Left ventricle myocardium inferior (tissue), 1 donor: ENCODE results near the gene INCA1. TPM values are rescaled to one million over a fixed set of nuclear protein-coding genes. Genes with fewer than 3 reads are reported as not detected.

Experiments
- DNase-seq: peaks from one replicate; pipeline ENCODE4 v3.0.0-alpha.2; 2020
- H3K27ac ChIP-seq: fragments of 200-600 bp; replicated peaks from 2 replicates; pipeline ENCODE4 v1.8.0; 2021
- H3K27me3 ChIP-seq: fragments of 200-600 bp; 2 replicates; pipeline ENCODE4 v1.8.0; 2021; ENCODE audit warnings: low read depth
- H3K36me3 ChIP-seq: fragments of 200-600 bp; 2 replicates; pipeline ENCODE4 v1.8.0; 2021
- H3K4me1 ChIP-seq: fragments of 200-600 bp; 2 replicates; pipeline ENCODE4 v1.8.0; 2021
- H3K4me3 ChIP-seq: fragments of 200-600 bp; 2 replicates; pipeline ENCODE4 v1.8.0; 2021; ENCODE audit warnings: mild to moderate bottlenecking, moderate library complexity
- H3K9me3 ChIP-seq: fragments of 200-600 bp; replicated peaks from 2 replicates; pipeline ENCODE4 v1.8.0; 2021
- intact Hi-C: fragments of 100-400 bp; cut with micrococcal nuclease; formaldehyde crosslinking; loops from one replicate; pipeline ENCODE4 v1.11.0; 2022
- total RNA-seq: library from RNA; stranded (reverse); fragmentation: NEBNext Ultra II Directional; extraction: Animal tissue kit (Norgen Biotek cat#: 25700); gene quantifications from one replicate; pipeline ENCODE4 v1.2.1, GENCODE V29; 2021
- TF ChIP-seq, protein P1 (sequence below): fragments of 200-600 bp; IDR thresholded peaks from 2 replicates; pipeline ENCODE4 v1.8.0; 2021; ENCODE audit warnings: antibody characterized with exemption, mild to moderate bottlenecking, borderline replicate concordance
- donor health status: DM: no; HTN: yes; CAD: no; lungs with severe emphysema.

INCA1 gene
- total RNA-seq, 1 donor from 2014 or later: 3.1 TPM

DNA sequence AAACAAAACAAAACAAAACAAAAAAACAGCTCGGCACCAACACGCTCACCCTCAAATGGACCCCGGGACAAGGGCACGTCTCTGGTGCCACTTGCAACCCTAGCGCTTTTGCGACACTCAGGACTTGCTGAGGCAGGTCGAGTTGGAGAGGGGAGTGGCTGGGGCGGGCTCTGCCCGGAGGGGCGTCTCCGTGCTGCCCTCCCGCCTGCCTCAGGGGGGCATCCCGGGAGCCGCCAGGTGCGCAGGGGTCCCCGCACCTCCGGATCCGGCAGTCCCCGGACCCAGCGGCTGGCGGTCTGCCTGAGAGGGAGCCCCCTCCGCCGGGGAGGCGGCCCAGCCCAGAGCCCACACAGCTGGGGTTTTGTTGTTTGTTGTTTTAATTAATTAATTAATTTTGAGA lies 38.0 kb upstream of the INCA1 start, which contains the start of gene SLC52A1:
Gene SLC52A1 (minus strand): TSS at position 112 of the 400 bp plus-strand sequence. CDS start 820 bp downstream, outside the sequence.
- Histone ChIP-seq H3K4me3 (peak within 1 kb of the TSS; percentile 48), H3K9me3 (no peaks in the 10 kb centered on the region), H3K27me3 (peaks cover 27% of the 10 kb centered on the region), H3K4me1 (peaks cover 10% of the 10 kb centered on the region), H3K27ac (no peak within 1 kb of the TSS), H3K36me3 (no peaks in the 10 kb centered on the region)
- TF ChIP-seq, protein P1, sequence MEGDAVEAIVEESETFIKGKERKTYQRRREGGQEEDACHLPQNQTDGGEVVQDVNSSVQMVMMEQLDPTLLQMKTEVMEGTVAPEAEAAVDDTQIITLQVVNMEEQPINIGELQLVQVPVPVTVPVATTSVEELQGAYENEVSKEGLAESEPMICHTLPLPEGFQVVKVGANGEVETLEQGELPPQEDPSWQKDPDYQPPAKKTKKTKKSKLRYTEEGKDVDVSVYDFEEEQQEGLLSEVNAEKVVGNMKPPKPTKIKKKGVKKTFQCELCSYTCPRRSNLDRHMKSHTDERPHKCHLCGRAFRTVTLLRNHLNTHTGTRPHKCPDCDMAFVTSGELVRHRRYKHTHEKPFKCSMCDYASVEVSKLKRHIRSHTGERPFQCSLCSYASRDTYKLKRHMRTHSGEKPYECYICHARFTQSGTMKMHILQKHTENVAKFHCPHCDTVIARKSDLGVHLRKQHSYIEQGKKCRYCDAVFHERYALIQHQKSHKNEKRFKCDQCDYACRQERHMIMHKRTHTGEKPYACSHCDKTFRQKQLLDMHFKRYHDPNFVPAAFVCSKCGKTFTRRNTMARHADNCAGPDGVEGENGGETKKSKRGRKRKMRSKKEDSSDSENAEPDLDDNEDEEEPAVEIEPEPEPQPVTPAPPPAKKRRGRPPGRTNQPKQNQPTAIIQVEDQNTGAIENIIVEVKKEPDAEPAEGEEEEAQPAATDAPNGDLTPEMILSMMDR: no peak
- intact Hi-C loops: no loop called here
- no peak for DNase-seq

DNA sequence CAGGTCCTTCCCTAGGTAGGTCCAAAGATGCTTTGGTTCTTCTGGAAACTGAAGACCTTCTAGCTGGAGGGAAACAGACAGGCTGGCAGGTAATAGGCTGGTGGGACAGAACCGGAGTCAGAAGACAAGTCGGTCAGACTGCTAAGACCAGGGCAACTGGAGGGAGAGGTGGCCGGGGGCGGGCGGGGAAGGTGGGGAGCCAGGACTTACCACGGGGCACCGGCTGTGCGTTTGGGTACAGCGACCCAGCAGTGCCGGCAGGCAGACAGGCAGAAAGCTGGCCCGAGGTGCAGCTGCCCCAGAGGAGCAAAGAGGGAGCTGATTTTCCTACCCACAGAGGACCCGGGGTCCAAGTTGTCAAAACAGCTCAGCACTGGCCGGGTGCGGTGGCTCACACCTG lies 37.3 kb upstream of the INCA1 start:
- no peak for DNase-seq
- H3K9me3 ChIP-seq: no peaks in the 10 kb centered on the region
- intact Hi-C loops: no loop called here
- no peak overlapping the region for H3K4me3 ChIP-seq
- TF ChIP-seq, protein P1: no peak
- no peaks in the 10 kb centered on the region for H3K36me3 ChIP-seq
- H3K27ac ChIP-seq: no peak overlapping the region
- peaks cover 27% of the 10 kb centered on the region for H3K27me3 ChIP-seq
- H3K4me1 ChIP-seq: peaks cover 12% of the 10 kb centered on the region

DNA sequence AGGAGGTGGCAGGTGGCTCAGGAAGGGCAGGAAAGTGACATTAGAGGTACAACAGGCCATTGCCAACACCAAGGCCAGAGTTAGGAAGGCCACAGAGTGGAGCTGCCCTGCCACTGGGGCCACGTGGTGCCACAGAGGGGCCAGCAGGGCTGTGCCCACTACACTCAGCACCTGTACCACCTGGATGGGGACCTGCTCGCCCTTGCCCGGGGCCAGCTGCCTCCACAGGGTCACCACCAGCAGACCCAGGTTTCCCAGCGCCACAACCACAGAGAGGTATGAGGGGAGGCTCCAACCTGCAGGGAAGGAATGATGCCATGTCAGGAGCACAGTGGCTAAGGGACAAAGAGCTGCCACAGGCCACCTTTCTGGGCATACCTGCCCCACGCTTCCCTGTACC lies 36.7 kb upstream of the INCA1 start:
- peaks cover 27% of the 10 kb centered on the region for H3K27me3 ChIP-seq
- no peak overlapping the region for H3K4me3 ChIP-seq
- H3K27ac ChIP-seq: no peak overlapping the region
- no peaks in the 10 kb centered on the region for H3K36me3 ChIP-seq
- DNase-seq: no peak
- no peaks in the 10 kb centered on the region for H3K9me3 ChIP-seq
- TF ChIP-seq, protein P1: no peak
- intact Hi-C loops: no loop called here
- peaks cover 14% of the 10 kb centered on the region for H3K4me1 ChIP-seq

DNA sequence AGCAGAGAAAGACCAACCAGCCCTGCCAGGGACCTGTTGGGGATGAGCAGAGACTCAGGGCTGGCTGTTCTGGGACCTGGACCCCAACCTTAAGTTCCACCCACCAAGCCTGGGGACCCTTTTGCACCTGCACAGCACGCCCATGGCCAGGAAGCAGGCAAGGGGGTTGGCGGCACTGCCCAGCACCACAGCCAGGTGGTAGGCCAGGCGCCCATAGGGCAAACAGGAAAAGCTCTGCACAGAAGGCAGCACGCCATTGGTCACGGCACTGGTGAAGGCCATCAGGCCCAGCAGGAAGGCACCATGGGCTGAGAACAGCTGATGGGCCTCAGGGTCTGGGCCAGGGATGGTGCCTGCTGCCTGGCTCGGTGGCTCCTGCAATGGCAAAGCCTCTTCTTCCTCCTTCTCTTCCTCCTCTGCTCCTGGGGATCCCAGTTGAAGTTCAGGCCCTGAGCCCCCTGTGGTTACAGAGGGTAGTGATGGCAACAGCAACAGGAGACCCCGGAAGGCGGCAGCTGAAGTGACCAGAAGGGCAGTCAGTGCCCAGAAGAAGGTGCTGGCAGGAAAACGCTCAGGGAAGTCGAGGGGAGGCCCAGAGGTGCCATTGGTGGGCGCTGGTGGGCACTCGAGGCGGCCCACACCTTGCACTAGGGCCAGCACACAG lies 36.2 kb upstream of the INCA1 start:
- Histone ChIP-seq H3K4me1 (peaks cover 14% of the 10 kb centered on the region), H3K9me3 (no peaks in the 10 kb centered on the region), H3K27me3 (peaks cover 27% of the 10 kb centered on the region), H3K27ac (no peak overlapping the region), H3K36me3 (no peaks in the 10 kb centered on the region), H3K4me3 (no peak overlapping the region)
- TF ChIP-seq, protein P1: no peak
- DNase-seq: no peak
- intact Hi-C loops: no loop called here

DNA sequence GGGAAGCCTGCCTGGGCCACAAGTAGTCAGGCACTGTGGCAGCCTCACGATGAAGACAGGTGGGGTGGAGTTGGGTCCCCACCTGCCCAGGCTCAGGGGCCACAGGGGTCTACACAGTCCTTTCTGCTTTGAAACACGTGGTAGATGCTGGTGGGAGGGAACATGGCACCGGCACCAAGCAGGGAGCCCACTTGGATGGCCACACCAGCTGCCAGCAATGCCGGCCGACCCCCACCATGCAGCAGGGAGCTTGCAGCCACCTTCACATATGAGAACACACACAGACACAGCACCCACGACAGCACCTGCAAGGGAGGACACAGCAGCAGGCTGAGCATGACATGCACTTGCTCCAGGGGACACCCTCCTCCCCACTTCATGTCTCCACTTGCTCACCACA lies 35.5 kb upstream of the INCA1 start:
- no peaks in the 10 kb centered on the region for H3K9me3 ChIP-seq
- H3K27me3 ChIP-seq: peaks cover 27% of the 10 kb centered on the region
- H3K4me3 ChIP-seq: no peak overlapping the region
- no peak for DNase-seq
- H3K4me1 ChIP-seq: peaks cover 14% of the 10 kb centered on the region
- H3K27ac ChIP-seq: no peak overlapping the region
- intact Hi-C loops: no loop called here
- TF ChIP-seq, protein P1: no peak
- no peaks in the 10 kb centered on the region for H3K36me3 ChIP-seq
